H1 (cell line): ENCODE measurements around the gene HOXA13. TPM values are rescaled to one million over a fixed set of nuclear protein-coding genes. Genes with fewer than 3 reads are reported as not detected.

Experiments
- ATF2 ChIP-seq: IDR thresholded peaks from 2 replicates; pipeline ENCODE4 v1.6.1; 2012; ENCODE audit warnings: low read length, inconsistent platforms
- ATF3 ChIP-seq: IDR thresholded peaks from 2 replicates; pipeline ENCODE4 v1.6.1; 2011; ENCODE audit warnings: low read depth, mild to moderate bottlenecking, low read length; ENCODE audit not compliant: insufficient read depth
- BCL11A ChIP-seq, 2 experiments: IDR thresholded peaks; one replicate each; pipeline ENCODE4 v1.6.1; 2011; ENCODE audit warnings: low read depth in 2 of 2, low read length in 2 of 2, mild to moderate bottlenecking in 2 of 2
- BRCA1 ChIP-seq: IDR thresholded peaks from 2 replicates; pipeline ENCODE4 v1.6.1; 2012; ENCODE audit warnings: low read depth, low read length, improper control_type of control experiment
- CHD2 ChIP-seq: IDR thresholded peaks from 2 replicates; pipeline ENCODE4 v1.6.1; 2012; ENCODE audit warnings: low read length, improper control_type of control experiment
- CTCF ChIP-seq, 3 experiments: IDR thresholded peaks; 1 replicate in 2 of 3; 2 replicates in 1 of 3; pipeline versions ENCODE4 v1.5.1 to v1.6.1; 2011; ENCODE audit warnings: low read length in 3 of 3, mild to moderate bottlenecking in 3 of 3, inconsistent platforms in 2 of 3, low read depth in 1 of 3, moderate library complexity in 1 of 3; ENCODE audit not compliant: insufficient read depth in 1 of 3; ENCODE audit errors: control extremely low read depth in 1 of 3
- EZH2 ChIP-seq: fragments of 200-600 bp; sonication (generic); IDR thresholded peaks from 2 replicates; pipeline ENCODE4 v1.7.1; 2012; ENCODE audit warnings: low read depth, mild to moderate bottlenecking, moderate library complexity, low read length, inconsistent platforms; ENCODE audit not compliant: severe bottlenecking
- FOSL1 ChIP-seq: IDR thresholded peaks from 2 replicates; pipeline ENCODE4 v1.6.1; 2011; ENCODE audit warnings: mild to moderate bottlenecking, low read depth, low read length, moderate library complexity; ENCODE audit not compliant: insufficient read depth
- GTF2F1 ChIP-seq: IDR thresholded peaks from 2 replicates; pipeline ENCODE4 v1.6.1; 2012; ENCODE audit warnings: low read depth, low read length, improper control_type of control experiment, borderline replicate concordance
- JUN ChIP-seq: IDR thresholded peaks from 2 replicates; pipeline ENCODE4 v1.6.1; 2011; ENCODE audit warnings: low read depth, mild to moderate bottlenecking, improper control_type of control experiment, low read length
- NANOG ChIP-seq: IDR thresholded peaks from 2 replicates; pipeline ENCODE4 v1.6.1; 2011; ENCODE audit warnings: low read length, low read depth, mild to moderate bottlenecking, inconsistent platforms; ENCODE audit not compliant: insufficient read depth, poor library complexity, severe bottlenecking
- NRF1 ChIP-seq: IDR thresholded peaks from 2 replicates; pipeline ENCODE4 v1.6.1; 2011; ENCODE audit warnings: mild to moderate bottlenecking, low read depth, low read length, improper control_type of control experiment
- POLR2AphosphoS5 ChIP-seq: IDR thresholded peaks from 2 replicates; pipeline ENCODE4 v1.6.1; 2011; ENCODE audit warnings: low read depth, low read length
- RBBP5 ChIP-seq: IDR thresholded peaks from 2 replicates; pipeline ENCODE4 v1.7.1; 2012; ENCODE audit warnings: low read depth, mild to moderate bottlenecking, inconsistent platforms, low read length, moderate library complexity, borderline replicate concordance
- RFX5 ChIP-seq: IDR thresholded peaks from 2 replicates; pipeline ENCODE4 v1.6.1; 2011; ENCODE audit warnings: low read depth, low read length, improper control_type of control experiment, borderline replicate concordance
- SIN3A ChIP-seq, 2 experiments: IDR thresholded peaks in 1 of 2; conservative IDR thresholded peaks in 1 of 2; 2 replicates each; pipeline ENCODE4 v1.6.1; 2011 to 2012; ENCODE audit warnings: low read length in 2 of 2, improper control_type of control experiment in 1 of 2, low read depth in 1 of 2, mild to moderate bottlenecking in 1 of 2
- SP4 ChIP-seq: IDR thresholded peaks from 2 replicates; pipeline ENCODE4 v1.6.1; 2012; ENCODE audit warnings: low read length, inconsistent platforms
- TCF12 ChIP-seq: IDR thresholded peaks from 2 replicates; pipeline ENCODE4 v1.6.1; 2011; ENCODE audit warnings: low read depth, mild to moderate bottlenecking, low read length
- polyA plus RNA-seq, 7 experiments: library from polyadenylated mRNA; depleted of rRNA in 3 of 7; stranded (reverse) in 5 of 7; unstranded in 2 of 7; fragments of >200 nt in 5 of 7; fragments of 200-250 nt in 2 of 7; gene quantifications; 1 replicate in 5 of 7; 2 replicates in 1 of 7; 4 replicates in 1 of 7; pipeline versions ENCODE4 v1.2.1 to v1.2.3, GENCODE V29; 2011 to 2013; ENCODE audit warnings: missing spikeins in 2 of 7, mixed read lengths in 2 of 7
- total RNA-seq: library from RNA; stranded (reverse); fragmentation: NEBNext Ultra II Directional; extraction: Animal tissue kit (Norgen Biotek cat#: 25700); gene quantifications from 2 replicates; pipeline ENCODE4 v1.2.1, GENCODE V29; 2021

Gene HOXA13
- total and polyA plus RNA-seq, 2 of the 8 experiments (the other 6 are each of a cell fraction or from before 2014, with no cell fraction given) = not detected

GRCh38 chr7:27179503-27180430, 20.1 kb downstream of the HOXA13 start (continued):
- TF ChIP-seq NANOG = peak; percentile 2
- TF ChIP-seq JUN = no peak
- no peak for TF ChIP-seq ATF3
- no peak for TF ChIP-seq POLR2AphosphoS5
- no peak for TF ChIP-seq GTF2F1
- TF ChIP-seq ATF2 = no peak
- no peak for TF ChIP-seq SIN3A (conservative IDR thresholded peaks at IDR 0.05 in 1 of 2, IDR thresholded peaks at IDR 0.05 in 1 of 2; ENCODE audit: low read depth in 1 of 2, low read length in 2 of 2)
- no peak for TF ChIP-seq BCL11A (IDR thresholded peaks at IDR 0.05; ENCODE audit: low read depth in 2 of 2, low read length in 2 of 2)
- TF ChIP-seq SP4 = no peak
- TF ChIP-seq NRF1 = no peak
- peak; percentile 64 for TF ChIP-seq EZH2
- no peak for TF ChIP-seq CHD2
- TF ChIP-seq RBBP5 = no peak
- TF ChIP-seq FOSL1 = no peak
- peak; percentile 74 to 83 (median 80) for TF ChIP-seq CTCF (IDR thresholded peaks at IDR 0.05; ENCODE audit: control extremely low read depth in 1 of 3, insufficient read depth in 1 of 3, low read depth in 1 of 3, low read length in 3 of 3)
- no peak for TF ChIP-seq BRCA1
- TF ChIP-seq TCF12 = peak; percentile 73; the same call in 1 of the 2 replicates
- TF ChIP-seq RFX5 = no peak
